ENCODE measurements around the gene HOXB1. TPM values are rescaled to one million over a fixed set of nuclear protein-coding genes. Genes with fewer than 3 reads are reported as not detected.

HOXB1 gene
- polyA plus RNA-seq, 4 donors = not detected

Other genes with a start within 250 kb of the HOXB1 start
- 1 to 10 TPM; 1.8 to 8.1 (median 2.1) TPM for gene SKAP1, start 100.8 kb downstream of the HOXB1 start, polyA plus RNA-seq
- gene HOXB2, start 14.1 kb upstream of the HOXB1 start, polyA plus RNA-seq = 1 to 10 TPM in 3 of 4 donors, under 1 TPM in 1; 0.89 to 9.5 (median 6.2) TPM
- 1 to 10 TPM in 2 of 4 donors, under 1 TPM in 1, not detected in 1; 0.27 to 3.1 (median 2.2) TPM for gene HOXB4, start 47.3 kb upstream of the HOXB1 start, polyA plus RNA-seq
- gene HOXB3, start 59.2 kb upstream of the HOXB1 start, polyA plus RNA-seq = 10 to 100 TPM in 1 of 4 donors, 1 to 10 TPM in 2, not detected in 1; 1.4 to 19.6 (median 5.7) TPM
- gene HOXB5, start 62.8 kb upstream of the HOXB1 start, polyA plus RNA-seq = 1 to 10 TPM in 2 of 4 donors, not detected in 2; 5.8 to 9.8 TPM
- gene HOXB6, start 74.0 kb upstream of the HOXB1 start, polyA plus RNA-seq = 10 to 100 TPM in 1 of 4 donors, 1 to 10 TPM in 2, under 1 TPM in 1; 0.45 to 17.5 (median 4.0) TPM
- gene HOXB7, start 80.0 kb upstream of the HOXB1 start, polyA plus RNA-seq = 10 to 100 TPM in 1 of 4 donors, 1 to 10 TPM in 2, not detected in 1; 4.3 to 13.9 (median 4.9) TPM
- gene HOXB8, start 84.3 kb upstream of the HOXB1 start, polyA plus RNA-seq = 1 to 10 TPM in 1 of 4 donors, under 1 TPM in 1, not detected in 2; 0.12 to 2.9 TPM
- 10 to 100 TPM in 1 of 4 donors, under 1 TPM in 2, not detected in 1; 0.07 to 16.7 (median 0.54) TPM for gene HOXB9, start 95.3 kb upstream of the HOXB1 start, polyA plus RNA-seq
- not detected for gene PRAC1, start 191.5 kb upstream of the HOXB1 start, polyA plus RNA-seq
- gene PRAC2, start 192.2 kb upstream of the HOXB1 start, polyA plus RNA-seq = not detected
- under 1 TPM in 1 of 4 donors, not detected in 3; 0.22 TPM for gene HOXB13, start 197.7 kb upstream of the HOXB1 start, polyA plus RNA-seq

All from small intestine (tissue), 4 donors.